ENCODE measurements around the gene CCSER2.
"Not testable (repeated sequence)": the region's sequence is repeated elsewhere in the genome, so short reads cannot be mapped to it uniquely, and the experiment has no call there.

Gene CCSER2

GRCh38 chr10:84328418-84329195 is at the start of gene CCSER2:
Gene CCSER2, plus strand, starts transcription at chr10:84328589. Its CDS starts 42,464 bp downstream, at chr10:84371053.
- DNase-seq = peak; percentile 56

DNA sequence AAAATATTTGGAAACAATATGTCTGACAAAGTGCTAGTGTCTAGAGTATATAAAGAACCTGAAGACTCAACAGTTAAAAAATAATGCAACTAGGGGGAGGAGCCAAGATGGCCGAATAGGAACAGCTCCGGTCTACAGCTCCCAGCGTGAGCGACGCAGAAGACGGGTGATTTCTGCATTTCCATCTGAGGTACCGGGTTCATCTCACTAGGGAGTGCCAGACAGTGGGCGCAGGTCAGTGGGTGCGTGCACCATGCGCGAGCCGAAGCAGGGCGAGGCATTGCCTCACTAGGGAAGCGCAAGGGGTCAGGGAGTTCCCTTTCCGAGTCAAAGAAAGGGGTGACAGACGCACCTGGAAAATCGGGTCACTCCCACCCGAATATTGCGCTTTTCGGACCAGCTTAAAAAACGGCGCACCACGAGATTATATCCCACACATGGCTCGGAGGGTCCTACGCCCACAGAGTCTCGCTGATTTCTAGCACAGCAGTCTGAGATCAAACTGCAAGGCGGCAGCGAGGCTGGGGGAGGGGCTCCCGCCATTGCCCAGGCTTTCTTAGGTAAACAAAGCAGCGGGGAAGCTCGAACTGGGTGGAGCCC is 48.4 kb upstream of the CCSER2 start:
- DNase-seq = not testable (repeated sequence)

DNA sequence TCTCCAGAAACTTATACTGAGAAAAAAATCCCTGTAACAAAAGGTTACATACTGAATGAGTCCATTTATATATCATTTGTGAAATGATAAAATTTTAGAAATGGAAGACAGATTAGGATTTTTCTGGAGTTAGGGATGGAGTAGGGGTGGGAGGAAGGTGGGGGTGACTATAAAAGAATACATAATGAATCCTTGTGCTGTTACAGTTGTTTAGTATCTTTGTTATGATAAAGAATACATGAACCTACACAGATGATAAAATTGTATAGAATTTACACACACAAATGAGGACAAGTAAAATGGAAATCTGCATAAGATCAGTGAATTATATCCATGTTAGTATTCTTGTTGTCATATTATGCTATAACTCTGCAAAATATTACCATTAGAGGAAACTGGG is 41.7 kb upstream of the CCSER2 start:
- no peak for DNase-seq

DNA sequence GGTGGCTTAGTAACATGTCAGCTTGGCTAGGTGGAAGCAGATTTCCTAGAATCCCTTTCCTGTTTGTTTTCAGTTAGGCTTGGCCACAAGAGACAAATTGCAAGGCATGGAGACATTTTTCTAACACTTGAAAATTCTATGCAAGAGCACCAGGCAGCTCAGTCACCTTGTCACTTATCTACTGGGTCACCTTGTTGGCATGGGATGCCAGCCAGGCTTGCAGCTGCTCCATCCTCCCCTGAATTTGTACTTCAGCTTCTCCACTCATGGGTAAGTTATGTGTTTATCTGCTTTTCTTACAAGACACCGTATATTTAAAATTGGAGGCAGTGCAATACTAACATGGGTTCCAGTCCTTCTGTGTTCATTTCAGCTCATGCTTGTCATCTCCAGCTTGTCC is 40.2 kb upstream of the CCSER2 start:
- no peak for DNase-seq

DNA sequence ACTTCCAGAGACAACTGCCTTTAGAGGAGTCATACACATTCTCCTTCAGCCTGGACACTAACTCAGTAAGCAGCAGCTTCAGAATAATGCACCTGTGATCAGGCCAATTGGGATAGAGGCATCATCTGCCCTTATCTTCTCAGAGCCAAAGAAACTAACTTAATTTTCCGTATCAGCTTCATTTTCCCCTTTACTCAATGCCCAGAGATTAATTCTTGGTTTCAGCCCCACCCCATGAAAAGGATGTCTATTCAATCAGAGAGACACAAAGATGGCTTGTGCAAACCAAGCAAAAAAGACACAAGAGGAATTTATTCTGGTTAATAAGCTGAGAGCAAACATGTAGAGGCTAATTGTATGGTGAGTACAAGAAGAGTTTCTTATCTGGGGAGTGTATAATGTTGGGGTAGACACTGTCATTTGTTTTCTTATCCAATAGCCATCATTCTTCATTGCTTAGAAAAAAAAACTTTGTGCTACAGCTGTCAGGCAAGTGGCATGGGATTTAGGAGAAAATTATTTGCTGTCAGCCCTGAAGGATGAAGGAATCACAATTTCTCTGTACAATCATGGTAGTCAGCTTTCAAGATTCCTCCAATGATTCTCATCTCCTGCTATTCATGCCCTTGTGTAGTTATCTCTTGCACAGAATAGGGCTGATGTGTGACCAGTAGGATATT is 38.7 kb upstream of the CCSER2 start:
- DNase-seq = no peak

- DNase-seq = no peak
Observed at GRCh38 chr10:84290235-84290634, 38.2 kb upstream of the CCSER2 start.

GRCh38 chr10:84291384-84291783 is 37.0 kb upstream of the CCSER2 start:
- DNase-seq = no peak

DNA sequence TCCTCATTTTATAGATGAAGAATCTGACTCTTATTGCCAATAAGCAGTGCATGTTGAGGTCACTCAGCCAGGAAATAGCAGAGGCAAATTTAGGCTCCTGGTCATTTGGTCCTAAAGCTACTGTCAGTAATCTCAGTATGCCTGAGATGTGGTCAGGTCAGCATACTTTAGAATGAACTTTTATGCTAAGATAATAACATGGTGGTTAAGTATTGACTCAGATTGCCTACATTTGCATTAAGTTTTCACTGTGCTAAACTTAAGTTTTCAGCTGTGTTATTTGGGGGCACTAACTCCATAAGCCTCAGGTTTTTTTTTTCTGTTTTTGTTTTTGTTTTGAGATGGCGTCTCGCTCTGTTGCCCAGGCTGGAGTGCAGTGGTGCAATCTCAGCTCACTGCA is 35.9 kb upstream of the CCSER2 start:
- no peak for DNase-seq

DNA sequence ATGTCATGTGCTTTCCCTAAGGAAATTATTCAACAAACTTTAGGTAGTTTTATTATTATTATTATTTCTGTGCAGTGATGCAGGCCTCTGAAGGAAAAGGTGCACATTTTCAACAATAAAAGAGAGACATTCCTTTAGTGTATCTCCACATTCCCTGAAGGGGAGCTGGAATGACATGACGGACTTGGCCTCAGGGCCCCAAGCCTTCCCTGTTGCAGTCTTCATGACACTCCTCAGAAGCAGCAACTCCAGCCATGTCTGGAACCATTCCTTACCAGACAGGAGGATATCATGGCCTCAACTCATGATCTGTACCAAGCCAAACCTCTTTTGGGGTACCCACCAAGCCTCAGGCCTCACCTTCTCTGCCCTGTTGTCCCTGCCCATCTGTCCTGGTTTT is 35.2 kb upstream of the CCSER2 start:
- no peak for DNase-seq

GRCh38 chr10:84293574-84294016 is 34.8 kb upstream of the CCSER2 start:
- no peak for DNase-seq

DNA sequence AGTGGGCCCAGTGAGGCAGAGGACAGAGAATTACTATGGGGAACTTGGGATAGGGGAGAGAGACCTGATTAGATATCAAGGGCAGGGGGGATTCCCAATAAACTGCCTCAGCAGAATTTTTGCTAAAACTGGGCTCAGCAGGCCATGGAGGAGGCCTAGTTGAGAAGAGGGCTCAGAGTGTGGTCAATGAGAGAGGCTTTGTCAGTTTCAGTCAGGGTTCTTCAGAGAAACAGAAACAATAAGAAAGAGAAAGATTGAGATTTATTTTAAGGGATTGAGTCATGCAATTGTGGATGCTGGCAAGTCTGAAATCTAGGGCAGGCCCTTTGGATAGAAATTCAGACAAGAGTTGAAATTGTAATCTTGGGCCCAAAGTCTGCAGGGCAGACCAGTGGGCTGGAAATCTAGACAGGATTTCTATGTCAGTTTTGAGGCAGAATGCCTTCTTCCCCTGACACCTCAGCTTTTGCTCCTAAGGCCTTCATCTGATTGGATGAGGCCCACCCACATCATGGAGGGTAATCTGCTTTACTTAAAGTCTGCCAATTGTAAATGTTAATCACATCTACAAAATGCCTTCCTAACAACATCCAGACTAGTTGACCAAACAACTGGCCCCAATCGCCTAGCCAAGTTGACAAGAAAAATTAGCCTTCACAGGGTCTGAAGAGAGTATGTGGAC is 33.5 kb upstream of the CCSER2 start:
- no peak for DNase-seq

DNA sequence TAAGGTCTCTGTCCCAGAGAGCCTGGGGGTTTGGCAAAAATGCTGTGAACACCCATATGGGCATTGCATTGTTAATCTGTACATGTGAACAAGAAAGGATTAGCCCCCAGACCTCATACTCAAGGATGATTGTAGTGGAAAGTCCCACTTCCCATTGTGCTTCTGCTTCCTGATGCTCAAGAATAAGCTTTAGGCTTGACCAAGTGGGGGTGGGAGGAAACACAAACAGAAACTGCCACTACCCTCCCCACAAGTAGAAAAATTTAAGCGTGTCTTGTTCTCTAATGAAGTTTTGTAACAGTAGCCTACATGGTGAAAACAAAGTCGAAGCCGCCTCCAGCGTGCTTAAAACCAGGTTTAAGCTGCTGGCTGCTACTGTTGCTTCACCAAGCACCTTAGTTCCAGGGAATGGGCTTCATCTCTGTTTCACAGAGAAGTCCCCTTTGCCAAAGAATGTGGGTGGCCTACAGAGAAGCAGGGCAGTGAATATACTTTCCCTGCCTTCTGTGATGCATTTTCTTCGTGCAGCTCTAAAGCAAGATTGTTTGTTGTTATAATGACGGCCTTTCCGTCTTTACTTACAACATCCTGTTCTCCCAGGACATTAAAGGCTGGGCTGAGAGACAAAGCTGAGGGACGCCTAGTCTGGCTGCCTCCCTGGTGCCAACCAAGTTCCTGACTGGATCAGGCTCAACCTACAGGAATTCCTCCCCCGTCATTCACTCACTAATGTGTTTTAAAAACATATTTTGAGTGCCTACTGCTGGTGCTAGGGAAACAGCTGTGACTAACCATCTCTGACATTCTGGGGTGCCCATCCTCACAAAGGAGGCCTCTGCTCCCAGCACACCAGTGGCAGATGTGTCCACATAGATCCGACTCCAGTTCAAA is 32.1 kb upstream of the CCSER2 start:
- DNase-seq = no peak

DNA sequence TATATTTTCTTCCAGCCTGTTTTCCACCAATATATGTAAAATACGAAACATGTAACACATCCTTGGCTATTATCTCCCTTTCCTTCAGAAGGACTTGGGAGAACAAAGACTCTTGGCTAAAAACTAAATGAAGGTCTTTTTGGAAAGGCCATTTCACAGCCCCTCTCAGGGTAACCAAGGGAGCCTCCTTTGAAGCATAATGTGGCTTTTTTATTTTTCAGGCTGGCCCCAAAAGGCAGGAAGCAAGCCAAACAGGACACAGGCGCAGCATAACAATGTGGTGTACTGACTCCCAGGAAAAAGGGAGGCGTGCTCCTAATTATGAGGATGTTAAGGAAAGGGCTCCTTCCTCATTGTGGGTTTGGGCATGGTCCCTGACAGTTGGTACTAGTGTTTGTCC is 30.3 kb upstream of the CCSER2 start:
- no peak for DNase-seq

DNA sequence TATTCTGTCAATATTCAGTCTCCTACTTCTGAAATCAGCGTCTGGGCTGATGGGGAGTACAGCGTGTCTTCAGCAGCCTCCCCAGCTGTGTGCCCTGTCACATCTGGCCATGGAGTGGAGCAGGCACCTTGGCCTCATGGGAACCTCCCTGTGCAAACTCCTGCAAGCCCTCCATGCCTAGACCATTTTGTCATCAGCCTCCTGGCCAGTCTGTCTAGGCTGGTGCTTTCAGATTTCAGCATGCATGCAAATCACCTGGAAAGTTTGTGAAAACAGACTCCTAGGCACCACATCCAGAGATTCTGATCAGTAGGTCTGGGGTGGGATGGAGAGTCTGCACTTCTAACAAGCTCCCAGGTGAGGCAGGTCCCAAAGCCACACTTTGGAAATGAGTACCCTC is 26.2 kb upstream of the CCSER2 start:
- no peak for DNase-seq

- no peak for DNase-seq
Observed at GRCh38 chr10:84306751-84307384, 21.5 kb upstream of the CCSER2 start.

DNA sequence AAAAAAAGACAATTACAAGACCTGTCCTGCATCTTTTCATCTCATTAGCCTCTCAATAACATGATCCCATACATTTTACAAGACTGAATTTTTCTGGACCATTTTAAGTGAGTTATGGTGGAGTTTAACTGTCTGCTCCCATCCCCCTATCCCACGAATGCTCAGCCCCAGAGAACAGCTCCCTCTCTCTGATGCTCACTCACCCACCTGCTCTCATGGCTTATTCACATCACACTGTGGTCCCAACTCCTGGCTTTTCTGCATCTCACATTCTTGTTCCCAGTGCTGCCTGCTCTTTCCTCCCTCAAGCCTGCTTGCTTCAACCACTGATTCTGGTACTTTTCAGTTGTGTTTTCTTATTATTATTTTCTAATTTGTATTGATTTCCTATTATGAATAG is 20.4 kb upstream of the CCSER2 start:
- DNase-seq = no peak

GRCh38 chr10:84308481-84309304 is 19.7 kb upstream of the CCSER2 start:
- DNase-seq = peak; percentile 26

- no peak for DNase-seq
Observed at GRCh38 chr10:84310470-84310869, 17.9 kb upstream of the CCSER2 start.

- DNase-seq = no peak
Observed at GRCh38 chr10:84311576-84311975, 16.8 kb upstream of the CCSER2 start.

DNA sequence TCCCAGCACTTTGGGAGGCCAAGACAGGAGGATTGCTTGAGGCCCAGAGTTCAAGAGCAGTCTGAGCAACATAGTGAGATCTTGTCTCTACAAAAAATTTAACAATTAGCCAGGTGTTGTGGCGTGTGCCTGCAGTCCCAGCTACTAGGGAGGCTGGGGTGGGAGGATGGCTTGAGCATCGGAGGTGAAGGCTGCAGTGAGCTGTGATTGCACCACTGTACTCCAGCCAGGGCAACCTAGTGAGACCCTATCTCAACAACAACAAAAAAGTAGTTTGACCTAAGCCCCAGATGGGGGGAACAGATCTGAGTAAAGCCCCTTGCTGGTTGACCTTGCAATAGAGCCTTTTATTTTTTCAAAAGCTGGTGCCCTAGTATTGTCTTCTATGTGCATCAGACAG is 15.6 kb upstream of the CCSER2 start:
- DNase-seq = no peak

DNA sequence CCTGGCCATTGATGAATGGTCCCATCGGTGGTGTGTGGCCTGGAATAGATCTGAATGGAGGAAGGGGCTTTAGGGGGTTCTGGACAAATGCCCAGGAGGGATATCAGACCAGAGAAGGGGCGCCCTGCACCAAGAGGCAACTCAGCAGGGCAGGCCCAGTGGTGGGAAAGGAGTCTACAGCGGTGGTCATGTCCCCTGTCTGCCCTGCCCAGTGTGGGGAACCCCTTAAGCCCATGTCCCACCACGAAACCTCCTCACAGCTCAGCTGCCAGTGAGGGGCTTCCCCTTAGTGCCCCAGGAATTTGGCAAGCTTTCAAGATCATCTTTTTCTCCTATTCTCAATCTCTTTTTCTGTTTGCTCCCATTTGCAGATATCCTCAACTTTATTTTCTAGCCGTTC is 14.1 kb upstream of the CCSER2 start:
- no peak for DNase-seq

Measured in COR-L47 (cell line).